WTC11 (cell line): Measurements from ENCODE around the gene TMEM181. TPM values are rescaled to one million over a fixed set of nuclear protein-coding genes. Genes with fewer than 3 reads are reported as not detected.
A peak's percentile ranks its signal among the peaks of the same experiment; 100 is the strongest.

Experiments used
- ATAC-seq: fragments of 200-7000 bp; cut with Tn5 transposase; 2 replicates; pipeline ENCODE4 v1.10.0; 2021; ENCODE audit warnings: mild to moderate bottlenecking, moderate library complexity
- CTCF ChIA-PET: fragments of 300-600 bp; sonication (Branson Sonifier 250); formaldehyde crosslinking; loops from one replicate; lab custom pipeline; 2021; ENCODE audit warnings: antibody characterized with exemption; lab: Charles Lee
- POLR2A ChIA-PET: fragments of 350-600 bp; sonication (Branson Sonifier 250); formaldehyde crosslinking; loops from one replicate; lab custom pipeline; 2021; ENCODE audit warnings: antibody characterized with exemption; lab: Charles Lee
- DNase-seq: peaks from one replicate; pipeline ENCODE4 v3.0.0; 2021; ENCODE audit warnings: low spot score
- H3K27ac Mint-ChIP-seq: 2 replicates; pipeline ENCODE4 v1.8.0; 2021; ENCODE audit warnings: mixed read lengths
- H3K27me3 Mint-ChIP-seq: 2 replicates; pipeline ENCODE4 v1.8.0; 2021; ENCODE audit warnings: low read depth, mild to moderate bottlenecking, moderate library complexity, mixed read lengths
- H3K36me3 Mint-ChIP-seq: 2 replicates; pipeline ENCODE4 v1.8.0; 2021; ENCODE audit warnings: mixed read lengths
- H3K4me1 Mint-ChIP-seq: 2 replicates; pipeline ENCODE4 v1.8.0; 2022; ENCODE audit warnings: mixed read lengths
- H3K4me3 Mint-ChIP-seq: 2 replicates; pipeline ENCODE4 v1.8.0; 2021; ENCODE audit warnings: mild to moderate bottlenecking, moderate library complexity, mixed read lengths
- H3K9me3 Mint-ChIP-seq: 2 replicates; pipeline ENCODE4 v1.8.0; 2021; ENCODE audit warnings: mixed read lengths
- ARID4B ChIP-seq: sonication (generic); formaldehyde crosslinking; IDR thresholded peaks from 2 replicates; pipeline ENCODE4 v1.8.0; 2023; ENCODE audit warnings: missing genetic modification reagents, mild to moderate bottlenecking, borderline replicate concordance
- CREB1 ChIP-seq: sonication (generic); formaldehyde crosslinking; IDR thresholded peaks from 2 replicates; pipeline ENCODE4 v1.8.0; 2023; ENCODE audit warnings: mild to moderate bottlenecking, missing genetic modification reagents
- CTCF ChIP-seq: fragments of 200-600 bp; IDR thresholded peaks from 2 replicates; pipeline ENCODE4 v1.8.0; 2022; ENCODE audit warnings: antibody characterized with exemption
- ELF4 ChIP-seq: sonication (generic); formaldehyde crosslinking; IDR thresholded peaks from 2 replicates; pipeline ENCODE4 v1.8.1; 2022; ENCODE audit warnings: low read depth, mild to moderate bottlenecking, moderate library complexity, missing genetic modification reagents
- ETV6 ChIP-seq: sonication (generic); formaldehyde crosslinking; IDR thresholded peaks from 2 replicates; pipeline ENCODE4 v1.8.1; 2022; ENCODE audit warnings: mild to moderate bottlenecking, missing genetic modification reagents
- FOXK1 ChIP-seq: sonication (generic); formaldehyde crosslinking; IDR thresholded peaks from 2 replicates; pipeline ENCODE4 v1.8.0; 2022; ENCODE audit warnings: mild to moderate bottlenecking, moderate library complexity, missing genetic modification reagents
- GRHL2 ChIP-seq: fragments of 250-450 bp; sonication (Bioruptor Pico); IDR thresholded peaks from 2 replicates; pipeline ENCODE4 v1.8.0; 2022; ENCODE audit warnings: mild to moderate bottlenecking, moderate library complexity; ENCODE audit not compliant: insufficient replicate concordance, severe bottlenecking
- JAZF1 ChIP-seq: fragments of 250-450 bp; sonication (Bioruptor Pico); IDR thresholded peaks from 2 replicates; pipeline ENCODE4 v1.9.0; 2021; ENCODE audit warnings: moderate library complexity, mild to moderate bottlenecking, inconsistent platforms
- MXD4 ChIP-seq: fragments of 250-450 bp; sonication (Bioruptor Pico); IDR thresholded peaks from 2 replicates; pipeline ENCODE4 v1.8.0; 2021; ENCODE audit warnings: mild to moderate bottlenecking, moderate library complexity, borderline replicate concordance
- NR1H2 ChIP-seq: sonication (generic); formaldehyde crosslinking; IDR thresholded peaks from 2 replicates; pipeline ENCODE4 v1.9.0; 2021; ENCODE audit warnings: mild to moderate bottlenecking, moderate library complexity, missing genetic modification reagents
- RORB ChIP-seq: fragments of 250-450 bp; sonication (Bioruptor Pico); IDR thresholded peaks from 2 replicates; pipeline ENCODE4 v1.9.0; 2021; ENCODE audit warnings: mild to moderate bottlenecking
- SMAD3 ChIP-seq: sonication (generic); formaldehyde crosslinking; IDR thresholded peaks from 2 replicates; pipeline ENCODE4 v1.8.0; 2022; ENCODE audit warnings: missing genetic modification reagents, mild to moderate bottlenecking, borderline replicate concordance
- SP1 ChIP-seq: sonication (generic); formaldehyde crosslinking; conservative IDR thresholded peaks from 2 replicates; pipeline ENCODE4 v1.8.1; 2022; ENCODE audit warnings: missing genetic modification reagents
- TEAD4 ChIP-seq: sonication (generic); formaldehyde crosslinking; IDR thresholded peaks from 2 replicates; pipeline ENCODE4 v1.8.0; 2022; ENCODE audit warnings: mild to moderate bottlenecking, missing genetic modification reagents
- ZNF121 ChIP-seq: sonication (generic); formaldehyde crosslinking; IDR thresholded peaks from 2 replicates; pipeline ENCODE4 v1.8.0; 2023; ENCODE audit warnings: missing genetic modification reagents
- ZNF219 ChIP-seq: sonication (generic); formaldehyde crosslinking; IDR thresholded peaks from 2 replicates; pipeline ENCODE4 v1.8.0; 2023; ENCODE audit warnings: missing genetic modification reagents, mild to moderate bottlenecking, borderline replicate concordance
- ZNF263 ChIP-seq: sonication (generic); formaldehyde crosslinking; IDR thresholded peaks from 2 replicates; pipeline ENCODE4 v1.8.1; 2022; ENCODE audit warnings: low read depth, mild to moderate bottlenecking, moderate library complexity, missing genetic modification reagents
- ZNF281 ChIP-seq: sonication (generic); formaldehyde crosslinking; IDR thresholded peaks from 2 replicates; pipeline ENCODE4 v1.8.0; 2023; ENCODE audit warnings: mild to moderate bottlenecking, missing genetic modification reagents
- ZNF416 ChIP-seq: fragments of 250-450 bp; sonication (Bioruptor Pico); IDR thresholded peaks from 2 replicates; pipeline ENCODE4 v1.9.0; 2021; ENCODE audit warnings: mild to moderate bottlenecking, inconsistent platforms
- ZNF423 ChIP-seq: fragments of 250-450 bp; sonication (Bioruptor Pico); IDR thresholded peaks from 2 replicates; pipeline ENCODE4 v2.1.2; 2022; ENCODE audit warnings: mild to moderate bottlenecking, moderate library complexity
- ZNF671 ChIP-seq: fragments of 250-450 bp; sonication (Bioruptor Pico); IDR thresholded peaks from 2 replicates; pipeline ENCODE4 v1.8.0; 2021; ENCODE audit warnings: mild to moderate bottlenecking
- total RNA-seq: library from RNA; stranded (reverse); gene quantifications from 3 replicates; pipeline ENCODE4 v1.2.3, GENCODE V29; 2021
- TF ChIP-seq, protein P1 (sequence below): sonication (generic); formaldehyde crosslinking; conservative IDR thresholded peaks from 2 replicates; pipeline ENCODE4 v1.8.1; 2022; ENCODE audit warnings: mild to moderate bottlenecking, missing genetic modification reagents
- TF ChIP-seq, protein P2 (sequence below): sonication (generic); formaldehyde crosslinking; conservative IDR thresholded peaks from 2 replicates; pipeline ENCODE4 v1.8.1; 2023; ENCODE audit warnings: mild to moderate bottlenecking, low read depth, missing genetic modification reagents, moderate library complexity
- TF ChIP-seq, protein P3 (sequence below): fragments of 250-450 bp; sonication (Bioruptor Pico); IDR thresholded peaks from 2 replicates; pipeline ENCODE4 v2.1.2; 2022; ENCODE audit warnings: mild to moderate bottlenecking, moderate library complexity

The TMEM181 gene
- total RNA-seq, 1 experiment from 2014 or later, result 18.8 TPM

DNA sequence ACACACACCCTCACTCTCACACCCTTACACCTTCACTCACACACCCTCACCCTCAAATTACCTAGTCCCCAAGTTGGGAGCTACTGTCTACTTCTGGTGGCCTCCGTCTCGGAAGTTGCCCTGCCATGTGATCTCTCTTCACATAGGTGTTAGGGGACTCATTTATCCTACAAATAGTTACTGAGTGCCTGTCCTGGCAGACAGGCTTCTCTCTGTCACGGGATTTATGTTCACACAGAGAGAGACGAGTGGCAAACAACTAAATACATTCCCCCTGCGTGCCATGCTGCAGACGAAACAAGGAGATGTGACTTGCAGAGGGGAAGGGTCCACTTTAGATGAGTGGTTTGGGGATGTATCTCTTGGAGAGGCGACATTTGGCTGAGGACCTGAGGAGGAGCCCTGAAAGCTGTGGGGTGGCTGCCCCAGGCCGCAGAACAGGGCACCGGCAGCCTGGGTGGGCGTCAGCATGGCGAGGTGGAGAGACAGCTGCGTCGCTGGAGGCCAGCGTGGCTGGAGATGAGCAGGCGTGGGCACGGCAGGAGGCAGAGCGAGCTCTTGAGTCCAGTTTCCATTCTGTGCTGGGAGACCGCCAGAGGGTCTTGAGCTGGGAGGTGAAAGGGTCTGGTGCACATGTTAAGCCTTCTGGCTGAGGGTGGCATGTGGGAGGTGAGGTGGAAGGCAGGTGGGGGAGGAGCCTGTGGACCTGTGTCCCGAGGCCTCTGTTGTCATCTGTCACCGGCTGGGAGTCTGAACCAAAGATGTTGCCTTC lies 67.5 kb downstream of the TMEM181 start:
- H3K4me1 Mint-ChIP-seq, result peaks cover 23% of the 10 kb centered on the region
- CTCF ChIA-PET, result no interaction called here
- no peaks in the 10 kb centered on the region for H3K9me3 Mint-ChIP-seq
- H3K27me3 Mint-ChIP-seq, result no peaks in the 10 kb centered on the region
- no peak for DNase-seq
- no peak overlapping the region for H3K4me3 Mint-ChIP-seq
- POLR2A ChIA-PET, result no interaction called here
- ATAC-seq, result no peak
- peak overlapping the region; percentile 12 for H3K27ac Mint-ChIP-seq
- TF ChIP-seq CREB1 (no peak), SP1 (no peak), ZNF281 (CRISPR knock-in tag) (no peak), SMAD3 (CRISPR knock-in tag) (no peak), JAZF1 (no peak), ZNF423 (CRISPR knock-in tag) (no peak), NR1H2 (CRISPR knock-in tag) (no peak), ZNF121 (no peak), ZNF671 (no peak), ZNF263 (no peak), CTCF (no peak), ZNF219 (CRISPR knock-in tag) (no peak), ELF4 (no peak), MXD4 (CRISPR knock-in tag) (no peak), TEAD4 (CRISPR knock-in tag) (no peak)
- TF ChIP-seq, protein P1, sequence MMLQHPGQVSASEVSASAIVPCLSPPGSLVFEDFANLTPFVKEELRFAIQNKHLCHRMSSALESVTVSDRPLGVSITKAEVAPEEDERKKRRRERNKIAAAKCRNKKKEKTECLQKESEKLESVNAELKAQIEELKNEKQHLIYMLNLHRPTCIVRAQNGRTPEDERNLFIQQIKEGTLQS (CRISPR knock-in tag), result no peak
- TF ChIP-seq, protein P2, sequence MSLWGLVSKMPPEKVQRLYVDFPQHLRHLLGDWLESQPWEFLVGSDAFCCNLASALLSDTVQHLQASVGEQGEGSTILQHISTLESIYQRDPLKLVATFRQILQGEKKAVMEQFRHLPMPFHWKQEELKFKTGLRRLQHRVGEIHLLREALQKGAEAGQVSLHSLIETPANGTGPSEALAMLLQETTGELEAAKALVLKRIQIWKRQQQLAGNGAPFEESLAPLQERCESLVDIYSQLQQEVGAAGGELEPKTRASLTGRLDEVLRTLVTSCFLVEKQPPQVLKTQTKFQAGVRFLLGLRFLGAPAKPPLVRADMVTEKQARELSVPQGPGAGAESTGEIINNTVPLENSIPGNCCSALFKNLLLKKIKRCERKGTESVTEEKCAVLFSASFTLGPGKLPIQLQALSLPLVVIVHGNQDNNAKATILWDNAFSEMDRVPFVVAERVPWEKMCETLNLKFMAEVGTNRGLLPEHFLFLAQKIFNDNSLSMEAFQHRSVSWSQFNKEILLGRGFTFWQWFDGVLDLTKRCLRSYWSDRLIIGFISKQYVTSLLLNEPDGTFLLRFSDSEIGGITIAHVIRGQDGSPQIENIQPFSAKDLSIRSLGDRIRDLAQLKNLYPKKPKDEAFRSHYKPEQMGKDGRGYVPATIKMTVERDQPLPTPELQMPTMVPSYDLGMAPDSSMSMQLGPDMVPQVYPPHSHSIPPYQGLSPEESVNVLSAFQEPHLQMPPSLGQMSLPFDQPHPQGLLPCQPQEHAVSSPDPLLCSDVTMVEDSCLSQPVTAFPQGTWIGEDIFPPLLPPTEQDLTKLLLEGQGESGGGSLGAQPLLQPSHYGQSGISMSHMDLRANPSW (CRISPR knock-in tag), result no peak
- TF ChIP-seq, protein P3, sequence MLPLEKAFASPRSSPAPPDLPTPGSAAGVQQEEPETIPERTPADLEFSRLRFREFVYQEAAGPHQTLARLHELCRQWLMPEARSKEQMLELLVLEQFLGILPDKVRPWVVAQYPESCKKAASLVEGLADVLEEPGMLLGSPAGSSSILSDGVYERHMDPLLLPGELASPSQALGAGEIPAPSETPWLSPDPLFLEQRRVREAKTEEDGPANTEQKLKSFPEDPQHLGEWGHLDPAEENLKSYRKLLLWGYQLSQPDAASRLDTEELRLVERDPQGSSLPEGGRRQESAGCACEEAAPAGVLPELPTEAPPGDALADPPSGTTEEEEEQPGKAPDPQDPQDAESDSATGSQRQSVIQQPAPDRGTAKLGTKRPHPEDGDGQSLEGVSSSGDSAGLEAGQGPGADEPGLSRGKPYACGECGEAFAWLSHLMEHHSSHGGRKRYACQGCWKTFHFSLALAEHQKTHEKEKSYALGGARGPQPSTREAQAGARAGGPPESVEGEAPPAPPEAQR (CRISPR knock-in tag), result no peak
- TF ChIP-seq, all 79 proteins: peak for 0
- peaks cover 46% of the 10 kb centered on the region for H3K36me3 Mint-ChIP-seq

DNA sequence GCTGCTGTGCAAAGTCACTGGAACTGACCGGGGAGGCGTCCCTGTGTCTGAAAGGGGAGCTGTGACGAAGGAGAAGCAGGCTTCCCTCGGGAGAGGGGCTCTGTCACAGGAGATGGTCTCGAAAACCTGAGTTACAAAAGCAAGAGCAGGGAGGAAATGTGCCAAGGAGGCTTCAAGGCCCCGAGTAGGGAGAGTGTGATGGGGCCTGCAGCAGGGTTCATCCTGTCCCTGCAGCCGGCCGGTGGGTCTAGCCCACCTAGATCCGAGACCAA lies 68.0 kb downstream of the TMEM181 start:
- peaks cover 45% of the 10 kb centered on the region for H3K36me3 Mint-ChIP-seq
- H3K4me1 Mint-ChIP-seq, result peaks cover 23% of the 10 kb centered on the region
- ChIA-PET CTCF (interaction anchor here (1.4 to 1.8 kb wide), 3 partner anchors 23 to 414 kb away, joined by 4 to 11 read pairs (median 6); no protein-coding TSS in a partner anchor), POLR2A (no interaction called here)
- no peaks in the 10 kb centered on the region for H3K27me3 Mint-ChIP-seq
- H3K4me3 Mint-ChIP-seq, result no peak overlapping the region
- DNase-seq, result no peak
- H3K27ac Mint-ChIP-seq, result peak overlapping the region; percentile 12
- no peaks in the 10 kb centered on the region for H3K9me3 Mint-ChIP-seq
- ATAC-seq, result no peak
- TF ChIP-seq ARID4B (CRISPR knock-in tag) (no peak), GRHL2 (no peak), ZNF416 (CRISPR knock-in tag) (no peak), RORB (no peak), ZNF423 (CRISPR knock-in tag) (no peak), FOXK1 (no peak), ETV6 (no peak)
